Body of pancreas (tissue), 4 donors: ENCODE data around the gene RASA3. TPM values are rescaled to one million over a fixed set of nuclear protein-coding genes. Genes with fewer than 3 reads are reported as not detected.

ENCODE experiments used
- ATAC-seq: fragments of 150-250 bp; one replicate; pipeline ENCODE4 v1.9.1; 2016
- DNase-seq, 4 donors: peaks; one replicate each; pipeline ENCODE4 v3.0.0-alpha.2; 2019
- H3K27ac ChIP-seq, 4 donors: fragments of 200-600 bp; sonication (generic); 1 replicate in 3 of 4; 2 replicates in 1 of 4; pipeline versions ENCODE4 v1.5.1 to v1.6.1; 2016 to 2019; ENCODE audit warnings: mild to moderate bottlenecking in 1 of 4, mixed read lengths in 1 of 4, moderate library complexity in 1 of 4
- H3K27me3 ChIP-seq, 2 donors: fragments of 200-600 bp; sonication (generic); one replicate each; pipeline ENCODE4 v1.6.0; 2016; ENCODE audit warnings: mild to moderate bottlenecking in 1 of 2
- H3K36me3 ChIP-seq, 2 donors: fragments of 200-600 bp; sonication (generic); replicated peaks in 1 of 2; 2 replicates each; pipeline ENCODE4 v1.5.1; 2016; ENCODE audit warnings: low read depth in 2 of 2; ENCODE audit not compliant: insufficient read depth in 1 of 2
- H3K4me1 ChIP-seq: fragments of 200-600 bp; sonication (generic); one replicate; pipeline ENCODE4 v1.6.0; 2016
- H3K4me3 ChIP-seq, 2 donors: fragments of 200-600 bp; sonication (generic); 1 replicate in 1 of 2; 2 replicates in 1 of 2; pipeline ENCODE4 v1.5.1; 2016 to 2019
- H3K9me3 ChIP-seq, 3 donors: fragments of 200-600 bp; sonication (generic); 1 replicate in 2 of 3; 2 replicates in 1 of 3; pipeline ENCODE4 v1.5.1; 2016
- POLR2A ChIP-seq, 3 donors: fragments of 450-650 bp; IDR thresholded peaks; one replicate each; pipeline ENCODE4 v1.6.1; 2016; ENCODE audit warnings: antibody characterized with exemption in 3 of 3, mild to moderate bottlenecking in 2 of 3
- WGBS, 2 donors: methylation state at CpG; one replicate each; pipeline ENCODE4 v1.1.5; 2017; 5-methylcytosine and 5-hydroxymethylcytosine counted together
- intact Hi-C: fragments of 100-400 bp; cut with DNase I; formaldehyde crosslinking; loops from one replicate; pipeline ENCODE4 v1.15.1; 2023
- total RNA-seq, 2 donors: library from RNA; depleted of rRNA; stranded (reverse); fragments of >200 nt; gene quantifications; one replicate each; pipeline ENCODE4 v1.1.0, GENCODE V29; 2016
- TF ChIP-seq, protein P1 (sequence below), 7 experiments: fragments of 450-650 bp in 4 of 7; fragments of 200-600 bp in 3 of 7; sonication (generic) in 3 of 7; IDR thresholded peaks; one replicate each; pipeline ENCODE4 v1.5.1; 2016 to 2019; ENCODE audit warnings: antibody characterized with exemption in 7 of 7

Gene RASA3
- total RNA-seq, 2 donors from 2014 or later = 10.2 to 19.2 TPM

DNA sequence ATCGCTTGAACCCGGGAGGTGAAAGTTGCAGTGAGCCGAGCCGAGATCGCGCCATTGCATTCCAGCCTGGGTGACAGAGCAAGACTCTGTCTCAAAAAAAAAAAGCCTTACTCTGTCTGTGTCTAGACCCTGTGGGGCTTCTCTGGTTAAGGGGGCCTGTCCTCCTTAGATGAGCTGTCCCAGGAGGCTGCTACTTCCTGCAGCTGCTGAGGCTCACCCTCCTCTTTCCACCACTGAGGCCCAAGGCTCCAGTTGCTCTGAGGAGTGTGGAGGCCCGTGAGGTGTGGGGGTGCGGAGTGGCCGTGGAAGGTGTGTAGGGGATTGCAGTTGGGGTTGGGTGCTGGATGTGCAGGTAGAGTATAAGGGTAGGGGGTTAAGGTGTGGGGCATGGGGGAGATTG is 22.1 kb upstream of the RASA3 start:
- no peak overlapping the region for H3K27ac ChIP-seq
- TF ChIP-seq, protein P1, sequence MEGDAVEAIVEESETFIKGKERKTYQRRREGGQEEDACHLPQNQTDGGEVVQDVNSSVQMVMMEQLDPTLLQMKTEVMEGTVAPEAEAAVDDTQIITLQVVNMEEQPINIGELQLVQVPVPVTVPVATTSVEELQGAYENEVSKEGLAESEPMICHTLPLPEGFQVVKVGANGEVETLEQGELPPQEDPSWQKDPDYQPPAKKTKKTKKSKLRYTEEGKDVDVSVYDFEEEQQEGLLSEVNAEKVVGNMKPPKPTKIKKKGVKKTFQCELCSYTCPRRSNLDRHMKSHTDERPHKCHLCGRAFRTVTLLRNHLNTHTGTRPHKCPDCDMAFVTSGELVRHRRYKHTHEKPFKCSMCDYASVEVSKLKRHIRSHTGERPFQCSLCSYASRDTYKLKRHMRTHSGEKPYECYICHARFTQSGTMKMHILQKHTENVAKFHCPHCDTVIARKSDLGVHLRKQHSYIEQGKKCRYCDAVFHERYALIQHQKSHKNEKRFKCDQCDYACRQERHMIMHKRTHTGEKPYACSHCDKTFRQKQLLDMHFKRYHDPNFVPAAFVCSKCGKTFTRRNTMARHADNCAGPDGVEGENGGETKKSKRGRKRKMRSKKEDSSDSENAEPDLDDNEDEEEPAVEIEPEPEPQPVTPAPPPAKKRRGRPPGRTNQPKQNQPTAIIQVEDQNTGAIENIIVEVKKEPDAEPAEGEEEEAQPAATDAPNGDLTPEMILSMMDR (IDR thresholded peaks at IDR 0.05) = no peak
- TF ChIP-seq POLR2A (IDR thresholded peaks at IDR 0.05) = no peak
- H3K4me1 ChIP-seq = peaks cover 14% of the 10 kb centered on the region
- intact Hi-C loops = no loop called here
- H3K4me3 ChIP-seq = no peak overlapping the region
- ATAC-seq = no peak
- DNase-seq = no peak
- H3K27me3 ChIP-seq = no peaks in the 10 kb centered on the region
- WGBS, 2 donors = 80 to 93% methylated on average over 9 of the region's 9 CpGs
- H3K36me3 ChIP-seq = no peaks in the 10 kb centered on the region
- H3K9me3 ChIP-seq = no peaks in the 10 kb centered on the region

DNA sequence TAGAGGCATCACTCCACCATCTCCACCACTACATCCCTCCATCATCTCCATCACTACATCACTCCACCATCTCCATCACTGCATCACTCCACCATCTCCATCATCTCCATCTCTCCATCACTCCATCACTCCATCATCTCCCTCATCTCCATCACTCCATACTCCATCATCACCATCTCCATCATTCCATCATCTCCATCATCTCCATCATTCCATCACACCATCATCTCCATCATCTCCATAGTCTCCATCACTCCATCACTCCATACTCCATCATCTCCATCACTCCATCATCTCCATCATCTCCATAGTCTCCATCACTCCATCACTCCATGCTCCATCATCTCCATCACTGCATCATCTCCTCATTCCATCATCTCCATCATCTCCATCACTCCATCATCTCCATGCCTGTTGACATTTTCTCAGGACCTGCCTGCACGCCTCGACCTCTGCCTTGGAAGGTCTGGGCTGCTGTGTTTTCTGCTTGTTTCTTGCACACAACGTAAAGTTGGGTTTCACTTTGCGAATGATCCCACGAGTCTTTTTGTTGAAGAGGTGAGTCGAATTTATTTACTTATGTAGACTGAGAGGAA is 21.2 kb upstream of the RASA3 start:
- H3K27me3 ChIP-seq = no peaks in the 10 kb centered on the region
- DNase-seq = no peak
- intact Hi-C loops = no loop called here
- H3K36me3 ChIP-seq = no peaks in the 10 kb centered on the region
- peaks cover 22% of the 10 kb centered on the region for H3K4me1 ChIP-seq
- H3K27ac ChIP-seq = no peak overlapping the region
- no peak for TF ChIP-seq POLR2A (IDR thresholded peaks at IDR 0.05)
- TF ChIP-seq, protein P1 (IDR thresholded peaks at IDR 0.05) = no peak
- 93 to 94% methylated on average over 6 of the region's 6 CpGs for WGBS, 2 donors
- no peak overlapping the region for H3K4me3 ChIP-seq
- ATAC-seq = no peak
- H3K9me3 ChIP-seq = no peaks in the 10 kb centered on the region

DNA sequence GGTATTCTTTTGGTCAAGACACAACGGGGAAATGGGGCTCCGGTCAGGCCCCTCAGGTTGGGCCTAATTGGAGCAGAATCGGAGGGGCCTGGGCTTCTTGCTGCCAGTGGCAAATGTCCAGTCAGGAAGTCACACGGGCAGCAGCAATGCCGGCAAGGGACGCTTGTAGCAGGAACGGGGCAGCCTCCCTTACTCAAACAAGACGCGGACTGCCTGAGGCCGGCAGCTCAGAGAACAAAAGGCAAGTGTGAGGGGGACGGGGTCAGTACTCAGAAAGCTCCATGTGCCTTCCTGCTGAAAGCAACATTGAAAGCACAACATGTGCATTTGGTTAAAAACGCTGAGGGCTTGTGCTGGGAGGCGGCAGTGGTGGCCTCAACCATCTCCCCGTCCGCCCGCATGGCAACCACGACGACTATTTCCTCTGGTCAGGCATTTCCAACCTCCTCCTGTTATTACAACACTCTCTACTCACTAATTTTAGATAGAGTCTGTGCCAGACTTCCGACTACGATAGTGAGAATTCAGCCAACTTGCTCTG is 20.5 kb upstream of the RASA3 start:
- TF ChIP-seq, protein P1 (IDR thresholded peaks at IDR 0.05) = no peak
- no peak for TF ChIP-seq POLR2A (IDR thresholded peaks at IDR 0.05)
- Histone ChIP-seq H3K27ac (no peak overlapping the region), H3K9me3 (no peaks in the 10 kb centered on the region), H3K36me3 (no peaks in the 10 kb centered on the region), H3K4me3 (no peak overlapping the region), H3K27me3 (no peaks in the 10 kb centered on the region), H3K4me1 (peaks cover 28% of the 10 kb centered on the region)
- intact Hi-C loops = no loop called here
- WGBS, 2 donors = 62 to 73% methylated on average over 20 of the region's 20 CpGs
- DNase-seq (no peak), ATAC-seq (no peak)

DNA sequence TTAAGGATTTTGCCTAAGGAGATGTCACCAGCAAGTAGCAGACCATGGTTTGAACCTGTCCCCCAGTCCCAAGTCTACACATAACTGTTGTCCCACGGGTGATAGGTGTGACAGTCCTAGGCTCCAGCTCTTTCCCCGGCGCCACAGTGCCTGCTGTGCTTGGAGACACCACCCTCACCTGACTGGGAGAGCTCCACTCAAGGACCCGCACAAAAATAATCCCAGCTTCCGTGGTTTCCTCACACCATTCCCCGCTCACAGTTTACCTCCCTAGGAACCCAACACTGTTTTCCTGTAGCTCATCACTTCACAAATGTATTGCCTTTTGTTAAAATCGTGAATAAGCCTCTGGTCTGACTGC is 19.8 kb upstream of the RASA3 start:
- WGBS, 2 donors = 87 to 93% methylated on average over 7 of the region's 7 CpGs
- TF ChIP-seq, protein P1 (IDR thresholded peaks at IDR 0.05) = no peak
- no peak for TF ChIP-seq POLR2A (IDR thresholded peaks at IDR 0.05)
- intact Hi-C loops = no loop called here
- DNase-seq = no peak
- no peaks in the 10 kb centered on the region for H3K9me3 ChIP-seq
- H3K27ac ChIP-seq = no peak overlapping the region
- peaks cover 29% of the 10 kb centered on the region for H3K4me1 ChIP-seq
- ATAC-seq = no peak
- H3K36me3 ChIP-seq = no peaks in the 10 kb centered on the region
- H3K27me3 ChIP-seq = no peaks in the 10 kb centered on the region
- H3K4me3 ChIP-seq = no peak overlapping the region
